RPMI7951 (cell line): ENCODE measurements around the gene SLITRK1. TPM values are rescaled to one million over a fixed set of nuclear protein-coding genes. Genes with fewer than 3 reads are reported as not detected.

Experiments used
- DNase-seq: peaks from one replicate; pipeline ENCODE4 v3.0.0-alpha.2; 2012; ENCODE audit warnings: low read depth
- total RNA-seq: library from RNA; depleted of rRNA; stranded (reverse); fragments of >200 nt; shearing (Covaris generic); gene quantifications from 2 replicates; pipeline ENCODE4 v1.2.3, GENCODE V29; 2014

Gene SLITRK1
- total RNA-seq, 1 experiment from 2014 or later: 0.12 TPM

GRCh38 chr13:83867708-83868107 is 14.6 kb downstream of the SLITRK1 start:
- DNase-seq: no peak

- no peak for DNase-seq
These were observed 16.8 kb downstream of the SLITRK1 start for GRCh38 chr13:83865161-83866137.

GRCh38 chr13:83853771-83854170 is 28.5 kb downstream of the SLITRK1 start:
- DNase-seq: no peak

- DNase-seq: no peak
These were observed 37.2 kb downstream of the SLITRK1 start for GRCh38 chr13:83845106-83845505.

GRCh38 chr13:83839146-83839545 is 43.1 kb downstream of the SLITRK1 start:
- no peak for DNase-seq

- DNase-seq: no peak
These were observed 50.5 kb downstream of the SLITRK1 start for GRCh38 chr13:83831796-83832195.

- no peak for DNase-seq
These were observed 52.5 kb downstream of the SLITRK1 start for GRCh38 chr13:83829810-83830209.

- DNase-seq: no peak
These were observed 54.9 kb downstream of the SLITRK1 start for GRCh38 chr13:83827338-83827737.
